Daoy (cell line): ENCODE measurements around the gene GFOD1. TPM values are rescaled to one million over a fixed set of nuclear protein-coding genes. Genes with fewer than 3 reads are reported as not detected.
A peak's percentile ranks its signal among the peaks of the same experiment; 100 is the strongest.

Experiments used
- DNase-seq: peaks from one replicate; pipeline ENCODE4 v3.0.0-alpha.2; 2015; ENCODE audit warnings: low read depth
- total RNA-seq: library from RNA; depleted of rRNA; stranded (reverse); fragments of >200 nt; shearing (Covaris generic); gene quantifications from 2 replicates; pipeline ENCODE4 v1.2.3, GENCODE V29; 2014

Gene GFOD1
- total RNA-seq, 1 experiment from 2014 or later: 4.5 TPM

DNA sequence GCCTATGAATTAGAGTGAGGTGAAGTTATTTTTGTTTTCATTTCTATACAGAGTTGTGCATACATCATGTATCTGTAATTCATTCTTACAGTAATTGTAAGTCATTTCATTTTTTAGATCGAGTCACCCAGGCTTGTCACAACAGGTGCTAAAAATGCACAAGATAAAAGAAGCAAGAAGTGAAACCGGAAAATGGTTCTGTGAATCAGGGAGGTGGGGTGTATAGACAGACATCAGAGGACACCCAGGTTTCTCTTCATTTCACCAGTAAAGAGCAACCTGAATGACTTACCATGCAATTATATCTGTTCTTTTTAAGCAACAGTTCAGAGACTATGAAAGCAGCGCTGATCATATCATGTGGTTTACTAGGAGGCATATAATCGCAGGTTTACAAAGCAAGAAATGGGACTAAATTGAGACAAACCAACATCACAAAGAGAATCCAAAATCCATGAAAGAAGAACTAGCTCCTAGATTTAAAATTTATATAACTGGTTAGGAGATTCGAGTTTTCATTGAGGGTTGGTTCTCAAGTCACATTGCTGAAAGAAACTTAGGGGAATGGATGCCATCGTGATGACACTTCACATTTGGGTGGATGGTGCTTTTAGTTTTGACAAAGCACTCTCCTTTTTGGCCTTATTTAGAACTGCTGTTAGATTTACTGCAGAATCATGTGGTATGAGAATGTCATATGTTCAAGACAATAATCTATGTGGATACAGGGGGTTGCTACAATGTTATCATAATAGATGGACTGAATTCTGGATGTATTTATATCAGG is 131.2 kb downstream of the GFOD1 start:
- DNase-seq: no peak

DNA sequence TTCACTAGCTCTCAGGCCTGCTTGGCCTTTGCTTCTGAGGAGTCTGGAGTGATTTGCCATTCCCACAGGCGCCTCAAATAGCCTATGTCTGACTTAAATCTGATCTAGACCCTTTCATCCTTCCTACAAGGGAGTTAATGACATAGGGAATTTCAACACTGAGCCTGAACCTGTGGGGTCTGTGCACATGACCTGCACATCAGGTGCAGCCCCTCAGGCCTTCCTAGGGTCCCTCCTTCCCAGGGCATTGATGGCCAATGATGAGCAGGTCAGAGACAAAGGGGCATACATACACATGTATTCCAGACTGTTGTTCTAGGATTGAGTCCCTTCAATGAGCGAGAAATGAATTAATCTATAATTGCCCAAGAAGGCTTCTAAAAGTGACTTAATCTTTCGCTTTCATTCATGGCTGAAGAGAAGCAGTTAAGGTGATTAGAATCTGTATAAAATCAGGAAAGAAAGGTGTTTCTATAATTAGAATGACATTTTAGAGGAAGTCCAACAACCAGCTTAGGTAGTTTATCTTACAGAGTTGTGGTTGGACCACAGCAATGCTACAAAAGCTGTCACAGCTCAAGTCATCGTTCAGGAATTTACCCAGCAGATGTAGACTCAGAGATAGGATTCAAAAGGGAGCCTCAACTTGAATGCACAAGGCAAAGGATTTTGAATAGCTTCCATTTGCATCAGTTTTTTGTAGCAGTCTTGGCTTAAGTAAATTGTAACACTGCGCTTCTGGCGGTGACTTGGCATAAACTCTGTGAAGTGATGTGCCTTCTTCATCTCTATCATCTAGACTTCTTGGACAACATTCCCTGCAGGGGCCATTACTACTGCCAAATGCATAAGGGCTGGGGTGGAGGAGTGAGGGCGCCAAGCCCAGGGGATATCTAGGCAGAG is 132.1 kb downstream of the GFOD1 start:
- peak; percentile 94 for DNase-seq

DNA sequence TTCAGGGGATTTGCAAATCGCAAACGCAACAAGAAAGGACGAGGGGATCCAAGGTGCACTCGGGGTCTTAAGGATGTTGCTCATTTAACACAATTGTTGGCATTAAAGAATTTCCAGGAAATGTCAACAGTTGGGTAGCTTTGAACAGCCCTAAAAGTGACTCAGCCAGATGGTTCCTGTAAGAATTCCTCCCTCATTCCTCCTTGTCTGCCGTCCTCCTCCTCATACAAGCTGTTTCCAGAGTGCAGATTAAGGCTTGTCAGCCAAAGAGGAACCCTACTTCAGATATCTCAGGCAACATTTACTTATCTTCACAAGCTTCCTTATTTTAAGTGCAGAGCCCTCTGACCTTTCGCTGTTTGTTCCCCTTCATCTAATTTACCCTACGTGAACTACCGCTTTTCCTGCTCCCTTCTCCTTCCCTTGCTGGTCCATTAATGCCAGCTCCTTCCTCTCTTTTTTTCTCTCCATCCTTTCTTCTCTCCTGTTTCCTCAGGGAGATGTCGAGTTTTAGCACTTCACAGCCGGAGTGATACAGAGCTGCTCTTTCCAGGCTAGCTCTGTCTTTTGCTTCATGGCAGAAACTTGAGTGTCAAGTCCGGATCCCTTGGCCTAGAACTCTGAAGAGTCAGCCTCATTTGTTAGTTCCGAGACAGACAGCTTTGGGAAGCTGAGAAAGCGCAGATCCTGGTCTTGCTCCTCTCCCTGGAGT is 132.9 kb downstream of the GFOD1 start:
- DNase-seq: peak; percentile 72

DNA sequence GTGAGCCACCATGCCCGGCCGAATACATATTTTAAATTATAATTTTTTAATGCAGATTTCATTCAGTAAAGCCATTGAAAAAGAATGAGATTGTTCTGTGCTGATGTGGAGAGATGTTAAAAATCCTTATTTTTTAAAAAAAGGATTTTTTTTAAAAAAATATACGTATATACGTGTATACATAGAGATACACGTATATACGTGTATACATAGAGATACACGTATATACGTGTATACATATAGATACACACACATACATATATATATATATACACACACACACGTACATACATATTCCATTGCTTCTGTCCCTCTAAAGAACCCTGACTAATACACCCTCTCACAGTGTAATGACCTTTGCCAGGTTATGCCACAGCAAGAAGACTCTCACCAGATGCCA is 135.2 kb downstream of the GFOD1 start:
- DNase-seq: no peak

DNA sequence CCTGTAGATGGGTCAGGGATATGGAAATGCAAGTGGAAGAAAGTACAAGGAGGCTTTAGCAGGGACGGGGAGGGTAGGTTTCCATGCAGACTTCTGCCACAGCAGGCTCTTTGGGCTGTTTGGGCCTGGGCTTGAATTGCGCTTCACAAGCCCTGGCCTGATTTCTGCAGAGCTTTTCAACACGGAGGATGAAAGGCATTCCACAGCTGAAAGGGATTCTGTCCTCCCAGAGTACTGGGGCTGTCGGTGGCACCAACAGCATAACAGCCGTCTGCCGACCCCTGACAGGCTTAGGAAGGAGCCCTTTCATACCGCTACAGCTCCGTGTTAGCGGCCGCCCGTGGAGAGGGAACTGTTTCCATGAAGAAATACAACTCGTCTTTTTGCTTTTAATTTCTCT is 136.1 kb downstream of the GFOD1 start:
- DNase-seq: no peak

DNA sequence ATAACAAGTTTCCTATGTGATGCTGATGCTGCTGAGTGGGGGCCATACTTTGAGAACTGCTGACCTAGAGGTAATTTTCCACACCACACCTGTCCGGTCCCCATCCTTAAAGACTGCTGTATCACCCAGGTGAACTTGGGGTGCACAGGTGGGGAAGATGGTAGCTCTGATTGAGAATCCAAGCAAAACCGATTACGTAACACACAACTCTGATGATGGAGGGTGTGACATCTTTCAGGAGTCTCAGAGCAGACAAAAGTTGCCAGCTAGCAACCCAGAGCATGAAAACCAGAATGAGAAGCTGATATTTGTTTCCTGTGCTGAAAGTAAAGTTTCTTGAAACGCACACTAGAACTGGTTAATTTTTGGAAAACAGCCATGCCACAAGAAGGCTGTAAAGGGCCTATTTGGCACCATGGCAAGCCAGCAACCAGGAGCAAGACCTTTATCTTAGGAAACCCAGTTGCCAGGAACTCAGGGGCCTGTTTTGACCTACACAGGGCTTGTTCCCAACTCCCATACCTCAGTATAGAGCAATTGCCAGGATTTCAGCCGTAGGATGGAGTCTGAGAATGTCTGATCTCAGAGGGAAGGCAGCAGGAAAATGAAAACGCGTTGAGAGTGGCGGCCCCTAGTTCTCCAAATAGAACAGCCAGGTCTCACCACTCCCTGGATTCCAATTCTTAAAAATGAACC is 137.4 kb downstream of the GFOD1 start:
- no peak for DNase-seq

DNA sequence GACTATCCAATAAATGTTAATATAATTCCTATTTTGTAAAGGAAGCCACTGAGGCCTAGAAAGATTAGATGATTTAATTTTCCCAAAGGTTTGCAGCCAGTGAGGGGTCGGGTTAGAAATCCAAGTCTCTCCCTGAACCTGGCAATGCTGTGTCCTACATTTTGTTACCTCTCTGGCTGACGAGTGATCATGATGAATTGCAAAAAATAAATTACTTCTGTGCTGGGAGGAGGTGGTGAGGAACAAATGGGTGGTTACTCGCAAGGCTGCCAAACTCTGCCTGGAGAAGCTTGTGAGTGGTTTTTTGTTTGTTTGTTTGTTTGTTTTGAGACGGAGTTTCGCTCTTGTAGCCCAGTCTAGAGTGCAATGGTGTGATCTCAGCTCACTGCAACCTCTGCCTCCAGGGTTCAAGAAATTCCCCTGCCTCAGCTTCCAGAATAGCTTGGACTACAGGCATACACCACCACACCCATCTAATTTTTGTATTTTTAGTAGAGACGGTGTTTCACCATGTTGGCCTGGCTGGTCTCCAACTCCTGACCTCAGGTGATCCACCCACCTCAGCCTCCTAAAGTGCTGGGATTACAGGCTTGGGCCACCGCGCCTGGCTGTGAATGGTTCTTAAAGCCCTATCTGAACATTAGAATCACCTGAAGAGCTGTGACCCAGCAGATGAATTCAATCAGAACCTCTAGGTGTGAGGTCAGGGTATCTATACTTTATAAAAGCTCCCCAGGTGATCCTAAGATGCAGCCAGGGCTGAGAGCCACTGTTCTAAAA is 138.9 kb downstream of the GFOD1 start:
- DNase-seq: no peak

DNA sequence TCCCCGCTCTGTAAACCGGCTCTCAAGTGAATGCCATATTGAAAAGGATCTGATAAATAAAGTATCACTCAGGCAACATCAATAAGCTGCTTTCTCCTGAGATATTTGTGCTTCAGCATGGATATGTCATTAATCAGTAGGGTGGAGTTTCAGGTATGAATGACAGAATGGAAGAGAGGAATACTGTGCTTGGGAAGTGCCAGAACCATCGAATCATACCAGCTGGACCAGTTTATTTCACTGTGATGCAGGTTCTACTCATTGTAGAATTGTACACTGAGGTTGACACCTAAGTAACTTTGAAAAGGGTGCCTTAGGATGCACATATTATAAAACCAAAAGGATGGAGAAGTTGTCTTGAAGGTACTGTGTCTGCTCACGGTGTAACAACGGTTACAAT is 141.2 kb downstream of the GFOD1 start:
- DNase-seq: no peak

DNA sequence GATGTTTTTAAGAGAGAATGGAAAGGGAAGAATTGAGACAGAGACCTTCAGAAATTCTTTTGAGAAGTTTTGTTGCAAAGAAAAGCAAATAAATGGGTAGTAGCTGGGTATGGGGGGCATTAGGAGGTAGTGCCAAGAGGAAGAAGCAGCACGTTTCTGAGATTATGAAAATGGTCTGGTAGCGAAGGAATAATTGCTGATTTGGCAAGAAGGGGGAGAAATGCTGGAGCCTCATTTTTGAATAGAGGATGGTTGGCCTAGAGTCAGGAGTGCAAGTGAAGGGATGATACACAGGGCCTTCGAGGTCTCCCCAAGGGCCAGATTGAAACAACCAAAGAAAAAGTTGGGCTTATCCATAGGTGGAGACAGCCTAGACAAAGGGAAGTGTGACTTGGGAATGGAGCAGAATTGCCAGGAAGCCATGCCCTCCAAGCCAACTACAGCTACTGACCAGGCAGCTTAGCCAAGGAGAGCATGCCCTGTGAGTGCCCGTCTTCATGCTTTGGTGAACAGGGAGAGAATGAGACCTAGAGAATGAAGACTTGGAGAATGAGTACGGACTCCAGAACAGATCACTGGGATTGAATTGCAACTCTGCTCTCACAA is 144.9 kb downstream of the GFOD1 start:
- DNase-seq: no peak

DNA sequence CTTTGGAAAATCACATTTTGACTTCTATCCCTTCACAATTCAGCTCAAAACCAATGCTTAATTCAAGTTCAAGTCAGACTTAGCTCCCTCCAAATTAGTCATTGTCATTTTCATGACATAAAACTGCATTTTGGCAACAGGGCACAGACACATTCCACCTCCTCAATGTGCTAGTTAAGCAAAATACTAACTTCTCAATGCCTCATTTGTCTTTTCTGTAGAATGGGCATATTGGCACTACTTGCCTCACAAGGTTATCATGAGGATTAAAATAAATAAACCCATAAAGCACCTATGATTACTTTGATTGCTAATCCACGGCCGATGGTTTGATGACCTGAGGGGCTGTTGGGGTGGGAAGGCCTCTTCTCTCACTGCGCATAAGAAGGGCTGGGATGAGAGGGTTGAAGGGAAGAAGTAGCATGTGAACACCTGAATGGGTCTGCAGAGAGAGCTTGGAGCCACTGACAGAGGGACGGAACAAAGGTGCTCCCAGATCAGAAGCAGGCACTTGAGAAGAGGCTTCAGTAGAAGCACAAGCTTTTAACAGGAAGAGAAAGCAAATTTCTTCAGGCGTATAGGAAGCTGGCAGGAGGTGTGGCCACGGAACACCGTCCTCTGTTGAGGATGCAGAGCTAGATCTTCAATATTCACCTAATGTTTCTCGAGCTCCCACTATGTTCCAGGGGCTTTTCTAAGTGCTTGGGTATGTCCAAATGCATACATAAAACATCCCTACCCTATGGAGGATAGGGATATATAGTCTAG is 147.4 kb downstream of the GFOD1 start:
- no peak for DNase-seq

DNA sequence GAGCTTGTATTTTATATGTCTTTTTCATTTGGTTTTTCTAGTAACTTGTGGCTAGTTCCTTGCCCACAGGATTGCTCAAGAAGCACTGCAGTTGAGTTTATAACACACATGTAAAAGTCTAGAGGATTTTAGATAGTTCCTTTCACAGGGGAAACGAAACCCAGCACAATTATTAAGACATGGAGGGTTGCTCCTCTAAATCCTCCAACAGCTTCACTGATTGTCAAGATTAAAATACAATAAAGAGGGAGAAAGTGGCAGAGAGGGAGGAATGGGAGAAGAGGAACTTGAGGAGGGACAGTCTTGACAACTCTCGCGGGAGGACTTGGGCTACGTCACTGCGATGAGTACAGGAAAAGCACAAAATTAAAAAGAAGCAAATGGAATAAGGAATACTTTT is 149.4 kb downstream of the GFOD1 start:
- DNase-seq: no peak

DNA sequence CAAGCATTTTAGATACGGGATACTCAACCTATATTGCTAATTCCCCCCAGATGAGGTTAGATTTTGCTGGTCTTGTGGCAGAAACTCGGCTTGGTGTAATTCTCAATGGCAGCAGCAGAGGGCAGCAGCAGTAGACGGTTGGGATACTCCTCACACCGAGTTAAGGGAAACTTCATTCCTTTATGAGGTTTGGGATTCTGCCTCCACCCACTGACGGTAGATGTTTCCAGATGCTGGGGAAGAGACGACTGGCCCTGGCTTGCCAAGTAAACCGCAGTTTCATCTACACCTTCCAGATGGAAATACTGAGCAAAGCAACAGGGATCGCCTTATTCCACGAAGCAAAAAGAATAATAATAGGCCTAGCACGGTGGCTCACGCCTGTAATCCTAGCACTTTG is 150.8 kb downstream of the GFOD1 start:
- DNase-seq: peak; percentile 86

DNA sequence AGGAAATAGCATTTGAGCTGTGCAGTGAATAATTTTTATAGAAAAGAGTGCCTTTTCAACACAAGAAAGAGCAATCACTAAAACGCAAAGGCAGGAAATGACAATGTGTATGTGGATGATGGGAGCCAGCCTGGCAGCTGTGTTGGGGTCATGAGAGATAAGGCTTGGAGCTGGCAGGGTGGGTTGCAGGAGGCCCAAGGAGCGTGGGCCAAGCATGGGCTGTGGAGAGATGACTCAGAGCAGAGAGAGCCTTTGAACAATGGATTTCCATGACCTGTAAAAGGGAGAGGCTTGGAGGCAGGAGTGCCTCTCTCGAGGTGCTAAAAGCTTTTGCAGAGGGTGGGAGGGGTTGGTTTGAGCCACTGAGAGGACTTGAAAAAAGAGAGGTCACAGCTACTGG is 152.4 kb downstream of the GFOD1 start:
- peak; percentile 72 for DNase-seq

DNA sequence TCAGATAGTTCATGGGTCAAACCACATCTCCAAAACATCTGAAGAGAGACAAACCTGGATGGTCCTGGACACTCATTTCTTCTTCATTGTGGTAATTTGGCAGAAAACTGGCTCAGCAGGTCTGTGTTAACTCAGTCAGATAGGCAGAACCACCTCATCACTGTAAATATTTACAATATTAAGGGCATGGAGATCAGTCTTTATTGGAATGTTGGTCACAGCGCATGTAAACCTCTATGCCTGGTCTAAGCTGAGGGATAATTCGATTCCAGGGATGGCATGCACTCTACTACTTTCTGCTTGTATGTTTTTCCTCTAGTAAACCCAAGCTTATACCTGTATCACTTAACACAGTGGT is 155.1 kb downstream of the GFOD1 start:
- DNase-seq: no peak

DNA sequence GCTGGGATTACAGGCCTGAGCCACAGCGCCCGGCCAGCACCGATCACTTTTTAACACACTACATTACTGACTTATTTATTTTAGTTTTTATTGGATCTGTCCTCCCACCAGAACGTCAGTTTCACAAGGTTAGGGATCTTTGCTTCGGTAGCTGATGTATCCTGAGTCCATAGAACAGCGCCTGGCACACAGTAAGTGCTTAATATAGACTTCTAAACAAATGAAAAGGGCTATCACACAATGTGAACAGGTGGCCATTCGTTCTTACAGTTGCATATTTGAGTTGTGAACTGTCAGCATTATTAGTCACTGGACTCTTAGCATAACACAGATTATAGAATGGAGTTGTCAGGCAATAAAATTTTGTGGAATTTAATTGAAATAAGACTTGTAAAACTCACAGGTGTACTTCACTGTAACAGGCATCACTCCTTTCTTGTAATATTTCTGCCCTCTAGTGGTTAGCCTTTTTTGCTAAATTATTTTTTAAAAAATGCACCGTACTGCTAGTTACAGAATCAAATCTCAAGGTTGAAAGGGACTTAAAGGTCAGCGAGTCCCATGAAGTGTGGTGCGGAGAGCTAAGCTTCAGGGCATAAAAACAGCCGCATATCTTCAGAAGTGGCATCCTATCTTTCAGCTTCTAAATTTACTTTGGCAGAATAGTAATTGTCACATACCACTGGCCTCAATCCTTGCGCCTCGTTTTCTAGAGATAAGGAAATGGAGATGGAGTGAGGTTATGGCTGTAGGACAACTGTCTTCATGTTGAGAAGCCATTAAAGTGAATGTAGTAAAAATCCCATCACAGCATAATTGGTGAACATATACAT is 155.7 kb downstream of the GFOD1 start:
- no peak for DNase-seq

DNA sequence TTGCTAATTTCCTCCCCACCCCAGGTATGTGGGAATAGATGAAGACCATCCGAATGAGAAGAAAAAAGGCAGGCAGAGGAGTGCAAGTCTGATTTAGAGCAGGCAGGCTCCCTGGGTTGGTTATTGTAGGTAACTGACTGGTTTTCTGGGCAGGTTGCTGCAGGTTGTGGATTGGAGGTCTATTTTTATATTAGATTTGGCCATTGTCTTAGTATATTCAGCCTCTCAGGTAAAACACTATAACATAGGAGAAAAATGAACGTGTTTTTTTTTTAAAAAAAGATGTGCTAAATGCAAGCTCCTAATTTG is 158.6 kb downstream of the GFOD1 start:
- DNase-seq: no peak

DNA sequence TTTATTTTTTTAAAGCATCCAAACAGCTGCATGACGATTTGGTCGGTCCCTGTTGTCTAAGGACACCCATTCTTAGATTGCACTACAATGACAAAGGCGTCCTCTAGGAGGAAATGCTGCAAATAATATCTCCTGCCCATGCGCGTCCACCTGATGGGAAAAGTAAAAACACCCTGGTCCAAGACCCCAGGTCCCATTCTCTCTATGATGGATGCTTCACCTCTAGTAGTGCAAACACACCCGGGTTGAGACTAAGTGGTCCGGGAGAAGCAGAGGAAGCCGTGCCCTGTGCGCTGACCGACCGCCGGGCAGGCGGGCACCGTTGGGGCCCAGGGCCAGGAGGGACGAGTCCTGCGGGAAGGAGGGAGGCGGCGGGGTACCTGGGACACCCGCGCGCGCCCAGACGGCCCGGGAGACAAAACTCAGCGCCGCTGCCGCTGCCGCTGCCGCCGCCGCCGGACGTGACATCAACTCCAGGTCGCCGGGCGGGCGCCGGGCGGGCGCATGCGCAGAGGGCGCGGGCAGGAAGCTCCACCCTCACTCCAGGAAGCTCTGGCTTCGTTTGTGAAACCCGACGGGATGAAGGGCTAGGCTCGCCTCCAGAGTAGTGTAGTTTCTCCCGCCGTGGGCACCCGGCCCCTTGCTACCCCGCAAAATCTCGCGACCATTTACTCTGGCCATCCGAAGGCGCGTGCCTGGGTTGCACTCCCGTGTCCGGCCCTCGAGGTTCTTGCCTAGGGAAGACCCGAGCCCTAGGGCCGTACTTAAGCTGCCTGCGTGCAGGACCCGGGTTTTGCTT is 159.1 kb downstream of the GFOD1 start, which contains the start of gene TBC1D7:
TSS of gene TBC1D7 (minus strand) at position 462 of the 799 bp plus-strand sequence. CDS start 1,639 bp downstream, outside the sequence.
- peak; percentile 97 for DNase-seq

DNA sequence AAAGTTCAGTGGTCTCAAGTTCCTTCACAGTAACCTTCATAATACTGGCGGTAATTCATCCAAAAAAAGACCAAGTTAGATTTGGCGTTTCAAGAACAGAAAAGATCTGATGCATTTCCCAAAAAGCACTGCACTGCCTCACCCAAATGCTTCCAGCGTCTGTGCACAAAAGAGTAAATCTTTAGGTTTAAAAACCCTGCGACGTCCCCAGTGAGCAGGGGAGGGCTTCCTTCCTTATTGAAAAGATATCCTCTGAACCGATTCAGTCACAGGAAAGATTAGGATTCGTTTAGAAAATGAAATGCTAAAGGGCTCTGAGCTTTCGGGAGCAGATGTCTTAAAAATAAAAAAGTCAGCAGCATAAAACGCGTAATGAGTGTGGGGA is 159.7 kb downstream of the GFOD1 start:
- DNase-seq: no peak
